Muscle layer of colon (tissue), 2 donors: ENCODE data around the gene TSPAN9.

ENCODE experiments used
- H3K27ac ChIP-seq: one replicate; pipeline ENCODE4 v1.7.0; 2013; ENCODE audit warnings: low read depth, mild to moderate bottlenecking, low read length, moderate library complexity
- H3K27me3 ChIP-seq, 2 donors: one replicate each; pipeline ENCODE4 v1.7.0; 2013; ENCODE audit warnings: low read length in 2 of 2, mild to moderate bottlenecking in 2 of 2; ENCODE audit not compliant: insufficient read depth in 2 of 2, control insufficient read depth in 1 of 2
- H3K36me3 ChIP-seq: one replicate; pipeline ENCODE4 v1.7.0; 2013; ENCODE audit warnings: mild to moderate bottlenecking, low read length; ENCODE audit not compliant: insufficient read depth
- H3K4me1 ChIP-seq: one replicate; pipeline ENCODE4 v1.7.0; 2013; ENCODE audit warnings: mild to moderate bottlenecking, low read length; ENCODE audit not compliant: insufficient read depth
- H3K4me3 ChIP-seq, 2 donors: one replicate each; pipeline ENCODE4 v1.7.0; 2013; ENCODE audit warnings: low read length in 2 of 2, low read depth in 1 of 2, mild to moderate bottlenecking in 1 of 2, moderate library complexity in 1 of 2
- H3K9ac ChIP-seq: one replicate; pipeline ENCODE4 v1.7.0; 2013; ENCODE audit warnings: low read length
- H3K9me3 ChIP-seq: one replicate; pipeline ENCODE4 v1.7.0; 2013; ENCODE audit warnings: mild to moderate bottlenecking, low read length
- donor health status: abdominal sarcoma.
- donor health status: Adenocarcinoma of cecum.

Gene TSPAN9

DNA sequence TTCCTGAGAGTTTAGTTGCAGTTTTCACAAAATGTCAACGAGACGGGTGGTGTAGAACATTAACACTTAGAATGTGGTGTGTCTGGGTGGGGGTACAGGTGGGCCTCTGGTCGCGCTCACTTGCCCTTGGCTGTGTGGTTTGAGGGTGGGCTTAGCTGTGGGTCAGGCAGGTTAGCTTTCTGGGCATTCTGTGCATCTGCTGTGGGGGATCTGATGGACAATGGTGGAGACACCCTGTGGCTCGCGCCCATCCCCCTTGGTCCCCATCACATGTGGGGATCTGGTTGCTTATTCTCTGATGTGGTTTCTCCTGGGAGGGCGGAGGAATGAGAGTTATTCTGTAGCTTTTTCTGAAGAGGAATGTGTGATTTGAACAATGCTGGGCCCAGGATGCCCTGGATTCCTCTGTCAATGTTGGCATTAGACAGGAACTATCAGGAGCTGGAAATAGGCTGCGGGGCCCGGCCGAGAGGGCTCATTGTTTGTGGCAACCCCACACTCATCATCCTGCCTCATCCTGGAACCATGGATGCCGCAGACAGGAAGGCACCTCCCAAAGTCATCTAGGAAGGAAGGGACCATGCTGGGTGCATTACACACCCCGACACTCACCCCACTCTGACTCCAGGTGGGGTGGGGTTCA is 101.6 kb downstream of the TSPAN9 start:
- no peaks in the 10 kb centered on the region for H3K9me3 ChIP-seq
- H3K27ac ChIP-seq, result no peak overlapping the region
- H3K4me1 ChIP-seq, result no peaks in the 10 kb centered on the region
- no peaks in the 10 kb centered on the region for H3K27me3 ChIP-seq
- H3K36me3 ChIP-seq, result no peaks in the 10 kb centered on the region
- H3K4me3 ChIP-seq, result no peak overlapping the region
- H3K9ac ChIP-seq, result no peak overlapping the region

- Histone ChIP-seq H3K27ac (no peak overlapping the region), H3K36me3 (no peaks in the 10 kb centered on the region), H3K27me3 (no peaks in the 10 kb centered on the region), H3K4me3 (no peak overlapping the region), H3K9ac (no peak overlapping the region), H3K4me1 (no peaks in the 10 kb centered on the region), H3K9me3 (no peaks in the 10 kb centered on the region)
Observed at GRCh38 chr12:3179731-3180130, 102.6 kb downstream of the TSPAN9 start.

- Histone ChIP-seq H3K27me3 (no peaks in the 10 kb centered on the region), H3K4me1 (no peaks in the 10 kb centered on the region), H3K4me3 (no peak overlapping the region), H3K9ac (no peak overlapping the region), H3K9me3 (no peaks in the 10 kb centered on the region), H3K27ac (no peak overlapping the region), H3K36me3 (no peaks in the 10 kb centered on the region)
Observed at GRCh38 chr12:3182426-3182825, 105.2 kb downstream of the TSPAN9 start.

GRCh38 chr12:3184485-3184884 is 107.3 kb downstream of the TSPAN9 start:
- no peaks in the 10 kb centered on the region for H3K27me3 ChIP-seq
- no peak overlapping the region for H3K27ac ChIP-seq
- H3K4me1 ChIP-seq, result no peaks in the 10 kb centered on the region
- H3K36me3 ChIP-seq, result no peaks in the 10 kb centered on the region
- H3K4me3 ChIP-seq, result no peak overlapping the region
- H3K9ac ChIP-seq, result no peak overlapping the region
- no peaks in the 10 kb centered on the region for H3K9me3 ChIP-seq

DNA sequence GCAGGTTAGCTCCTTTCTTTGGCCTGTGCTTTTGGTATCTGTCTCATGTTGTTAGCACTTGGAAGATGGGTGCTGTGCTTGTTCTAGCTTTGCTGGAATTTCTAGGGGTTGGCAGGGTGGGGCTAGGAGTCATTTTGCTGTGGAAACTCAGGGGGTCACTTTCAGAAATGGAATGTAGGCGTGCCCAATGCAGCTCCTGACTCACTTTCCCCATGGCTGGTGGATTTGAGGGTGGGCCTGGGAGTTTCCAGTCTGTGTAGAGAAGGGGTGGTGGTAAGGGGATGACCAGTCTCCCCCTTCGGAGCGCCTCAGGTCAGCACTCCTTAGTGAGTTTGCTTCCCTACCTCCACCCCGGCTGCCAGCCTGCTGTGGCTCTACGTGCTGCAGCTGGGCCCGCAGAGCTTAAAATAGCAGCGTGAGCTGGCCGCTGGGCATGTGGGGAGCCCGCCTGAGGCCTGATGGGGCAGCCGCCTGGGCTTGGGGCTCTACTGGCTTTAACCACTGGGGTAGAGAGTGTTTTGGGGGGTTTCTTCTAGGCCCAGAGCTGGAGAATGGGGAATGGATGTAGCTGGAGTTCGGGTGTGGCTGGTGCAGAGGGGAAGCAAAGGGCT is 108.2 kb downstream of the TSPAN9 start:
- H3K9ac ChIP-seq, result no peak overlapping the region
- no peak overlapping the region for H3K27ac ChIP-seq
- H3K9me3 ChIP-seq, result no peaks in the 10 kb centered on the region
- no peaks in the 10 kb centered on the region for H3K36me3 ChIP-seq
- no peaks in the 10 kb centered on the region for H3K4me1 ChIP-seq
- no peaks in the 10 kb centered on the region for H3K27me3 ChIP-seq
- no peak overlapping the region for H3K4me3 ChIP-seq

GRCh38 chr12:3186546-3187215 is 109.5 kb downstream of the TSPAN9 start:
- no peaks in the 10 kb centered on the region for H3K9me3 ChIP-seq
- H3K9ac ChIP-seq, result no peak overlapping the region
- H3K36me3 ChIP-seq, result no peaks in the 10 kb centered on the region
- H3K27ac ChIP-seq, result no peak overlapping the region
- no peaks in the 10 kb centered on the region for H3K27me3 ChIP-seq
- H3K4me3 ChIP-seq, result no peak overlapping the region
- H3K4me1 ChIP-seq, result no peaks in the 10 kb centered on the region

- no peak overlapping the region for H3K4me3 ChIP-seq
- no peak overlapping the region for H3K27ac ChIP-seq
- H3K9ac ChIP-seq, result no peak overlapping the region
- H3K4me1 ChIP-seq, result no peaks in the 10 kb centered on the region
- H3K9me3 ChIP-seq, result no peaks in the 10 kb centered on the region
- H3K36me3 ChIP-seq, result no peaks in the 10 kb centered on the region
- no peaks in the 10 kb centered on the region for H3K27me3 ChIP-seq
Observed at GRCh38 chr12:3187846-3188770, 110.9 kb downstream of the TSPAN9 start.

DNA sequence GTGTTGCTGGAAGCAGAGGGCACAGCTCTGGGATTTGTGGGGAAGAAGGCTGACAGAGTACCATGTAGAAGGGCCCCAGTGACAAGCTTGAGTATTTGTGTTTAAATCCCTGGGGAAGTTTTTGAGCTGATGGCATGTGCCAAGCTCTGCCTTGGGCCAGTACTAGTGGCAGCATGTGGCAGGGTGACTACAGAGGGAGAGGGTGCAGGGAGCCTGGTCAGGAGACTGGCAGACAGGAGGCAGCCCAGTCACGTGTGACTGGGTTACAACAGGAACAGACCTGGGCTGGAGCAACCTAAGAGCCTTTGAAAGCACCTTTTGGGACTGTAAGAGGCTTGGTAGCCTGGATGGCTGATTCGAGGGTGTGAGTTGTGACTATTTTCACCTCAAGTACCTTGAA is 112.1 kb downstream of the TSPAN9 start:
- Histone ChIP-seq H3K4me3 (no peak overlapping the region), H3K36me3 (no peaks in the 10 kb centered on the region), H3K9me3 (no peaks in the 10 kb centered on the region), H3K27me3 (no peaks in the 10 kb centered on the region), H3K27ac (no peak overlapping the region), H3K4me1 (no peaks in the 10 kb centered on the region), H3K9ac (no peak overlapping the region)

- H3K4me1 ChIP-seq, result no peaks in the 10 kb centered on the region
- H3K4me3 ChIP-seq, result no peak overlapping the region
- H3K27ac ChIP-seq, result no peak overlapping the region
- no peaks in the 10 kb centered on the region for H3K27me3 ChIP-seq
- no peaks in the 10 kb centered on the region for H3K9me3 ChIP-seq
- no peaks in the 10 kb centered on the region for H3K36me3 ChIP-seq
- no peak overlapping the region for H3K9ac ChIP-seq
Observed at GRCh38 chr12:3190101-3190500, 112.9 kb downstream of the TSPAN9 start.

DNA sequence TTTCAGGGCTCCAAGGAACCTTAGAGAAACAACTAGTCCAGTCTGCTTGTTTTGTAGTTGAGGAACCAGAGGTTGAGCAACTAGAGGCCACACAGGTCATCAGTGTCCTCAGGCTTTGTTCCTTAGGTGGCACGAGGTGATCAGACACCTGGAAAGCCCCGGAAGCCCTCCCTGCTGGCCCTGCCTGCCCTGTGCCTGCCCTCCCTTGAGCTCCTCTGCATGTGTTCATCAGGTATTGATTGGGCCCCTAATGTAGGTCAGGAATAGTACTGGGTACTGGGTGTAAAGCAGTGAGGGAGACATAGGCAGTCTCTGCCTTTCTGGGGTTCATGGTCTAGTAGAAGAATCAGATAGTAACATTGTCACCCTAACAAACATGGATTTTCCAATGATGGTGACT is 114.3 kb downstream of the TSPAN9 start:
- H3K4me1 ChIP-seq, result no peaks in the 10 kb centered on the region

GRCh38 chr12:3192221-3192620 is 115.0 kb downstream of the TSPAN9 start:
- H3K27me3 ChIP-seq, result no peaks in the 10 kb centered on the region
- no peak overlapping the region for H3K9ac ChIP-seq
- H3K4me3 ChIP-seq, result no peak overlapping the region
- H3K4me1 ChIP-seq, result no peaks in the 10 kb centered on the region
- no peak overlapping the region for H3K27ac ChIP-seq
- H3K9me3 ChIP-seq, result no peaks in the 10 kb centered on the region
- H3K36me3 ChIP-seq, result no peaks in the 10 kb centered on the region

More for the DNA sequence above, 114.3 kb downstream of the TSPAN9 start:
- H3K36me3 ChIP-seq, result no peaks in the 10 kb centered on the region
- H3K9ac ChIP-seq, result no peak overlapping the region
- no peak overlapping the region for H3K4me3 ChIP-seq
- H3K27ac ChIP-seq, result no peak overlapping the region
- no peaks in the 10 kb centered on the region for H3K9me3 ChIP-seq
- H3K27me3 ChIP-seq, result no peaks in the 10 kb centered on the region
